ENCODE measurements around the gene LEPROT.

- TF ChIP-seq POLR2A (IDR thresholded peaks at IDR 0.05) (no peak), CTCF (IDR thresholded peaks at IDR 0.05 in 8 of 11, conservative IDR thresholded peaks at IDR 0.05 in 3 of 11) (no peak), POLR2AphosphoS5 (IDR thresholded peaks at IDR 0.05) (no peak)
These were observed 13.8 kb downstream of the LEPROT start for GRCh38 chr1:65434255-65434654.

Measured in spleen (tissue), 7 donors.